AG04450 (cell line): Measurements from ENCODE around the gene FUT6. TPM values are rescaled to one million over a fixed set of nuclear protein-coding genes. Genes with fewer than 3 reads are reported as not detected.

Experiments used
- CTCF ChIA-PET: fragments of 300-600, 350-600 bp; formaldehyde crosslinking; extraction: SDS; loops from one replicate; lab custom pipeline; 2022; ENCODE audit warnings: antibody characterized with exemption, inconsistent platforms; lab: Charles Lee
- POLR2A ChIA-PET: fragments of 350-600 bp; formaldehyde crosslinking; extraction: SDS; loops from one replicate; lab custom pipeline; 2021; ENCODE audit warnings: antibody characterized with exemption, inconsistent platforms; lab: Yijun Ruan, JAX
- DNase-seq: peaks from one replicate; pipeline ENCODE4 v3.0.0-alpha.2; 2011; ENCODE audit warnings: low read depth, low spot score
- H3K27ac ChIP-seq: one replicate; pipeline ENCODE4 v1.5.1; 2012; ENCODE audit warnings: low read depth, low read length, control low read depth
- H3K27me3 ChIP-seq: one replicate; pipeline ENCODE4 v1.6.0; 2012; ENCODE audit warnings: low read length; ENCODE audit not compliant: control insufficient read depth, insufficient read depth
- H3K4me3 ChIP-seq: 2 replicates; pipeline ENCODE4 v1.5.1; 2011; ENCODE audit warnings: mild to moderate bottlenecking, low read depth, low read length, control low read depth
- H3K9me3 ChIP-seq: 2 replicates; pipeline ENCODE4 v1.5.1; 2012; ENCODE audit warnings: low read length; ENCODE audit not compliant: control insufficient read depth, insufficient read depth
- polyA plus RNA-seq: library from polyadenylated mRNA; depleted of rRNA; stranded (reverse); fragments of >200 nt; gene quantifications from 2 replicates; pipeline ENCODE4 v1.2.3, GENCODE V29; 2011
- TF ChIP-seq, protein P1 (sequence below): IDR thresholded peaks from 2 replicates; pipeline ENCODE4 v1.5.1; 2011; ENCODE audit warnings: low read depth, low read length, control low read depth, inconsistent platforms

Gene FUT6
- polyA plus RNA-seq, 1 experiment, result not detected

DNA sequence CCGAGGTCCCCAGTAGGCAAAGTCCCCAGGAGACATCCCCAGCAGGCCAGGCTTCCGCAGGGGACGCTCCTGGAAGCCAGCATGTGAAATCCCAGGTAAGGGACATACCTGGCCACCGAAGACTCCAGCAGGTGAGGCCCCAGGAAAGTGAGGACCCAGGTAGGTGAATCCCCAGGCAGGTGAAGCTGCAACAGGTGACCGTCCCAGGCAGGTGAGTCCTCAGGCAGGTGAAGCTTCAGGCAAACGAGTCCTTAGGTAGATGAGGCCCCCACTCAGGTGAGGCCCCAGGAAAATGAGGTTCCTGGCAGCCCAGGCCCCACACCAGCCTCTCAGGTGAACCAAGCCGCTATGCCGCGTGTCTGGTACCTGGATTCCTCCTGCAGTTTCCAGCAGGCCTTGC is 8.3 kb downstream of the FUT6 start:
- Histone ChIP-seq H3K4me3 (no peak overlapping the region), H3K9me3 (no peaks in the 10 kb centered on the region; the same call in 1 of the 2 replicates), H3K27me3 (peaks cover 2% of the 10 kb centered on the region), H3K27ac (no peak overlapping the region)
- POLR2A ChIA-PET, result no interaction called here
- no peak for DNase-seq
- TF ChIP-seq, protein P1, sequence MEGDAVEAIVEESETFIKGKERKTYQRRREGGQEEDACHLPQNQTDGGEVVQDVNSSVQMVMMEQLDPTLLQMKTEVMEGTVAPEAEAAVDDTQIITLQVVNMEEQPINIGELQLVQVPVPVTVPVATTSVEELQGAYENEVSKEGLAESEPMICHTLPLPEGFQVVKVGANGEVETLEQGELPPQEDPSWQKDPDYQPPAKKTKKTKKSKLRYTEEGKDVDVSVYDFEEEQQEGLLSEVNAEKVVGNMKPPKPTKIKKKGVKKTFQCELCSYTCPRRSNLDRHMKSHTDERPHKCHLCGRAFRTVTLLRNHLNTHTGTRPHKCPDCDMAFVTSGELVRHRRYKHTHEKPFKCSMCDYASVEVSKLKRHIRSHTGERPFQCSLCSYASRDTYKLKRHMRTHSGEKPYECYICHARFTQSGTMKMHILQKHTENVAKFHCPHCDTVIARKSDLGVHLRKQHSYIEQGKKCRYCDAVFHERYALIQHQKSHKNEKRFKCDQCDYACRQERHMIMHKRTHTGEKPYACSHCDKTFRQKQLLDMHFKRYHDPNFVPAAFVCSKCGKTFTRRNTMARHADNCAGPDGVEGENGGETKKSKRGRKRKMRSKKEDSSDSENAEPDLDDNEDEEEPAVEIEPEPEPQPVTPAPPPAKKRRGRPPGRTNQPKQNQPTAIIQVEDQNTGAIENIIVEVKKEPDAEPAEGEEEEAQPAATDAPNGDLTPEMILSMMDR, result no peak
- CTCF ChIA-PET, result no interaction called here

DNA sequence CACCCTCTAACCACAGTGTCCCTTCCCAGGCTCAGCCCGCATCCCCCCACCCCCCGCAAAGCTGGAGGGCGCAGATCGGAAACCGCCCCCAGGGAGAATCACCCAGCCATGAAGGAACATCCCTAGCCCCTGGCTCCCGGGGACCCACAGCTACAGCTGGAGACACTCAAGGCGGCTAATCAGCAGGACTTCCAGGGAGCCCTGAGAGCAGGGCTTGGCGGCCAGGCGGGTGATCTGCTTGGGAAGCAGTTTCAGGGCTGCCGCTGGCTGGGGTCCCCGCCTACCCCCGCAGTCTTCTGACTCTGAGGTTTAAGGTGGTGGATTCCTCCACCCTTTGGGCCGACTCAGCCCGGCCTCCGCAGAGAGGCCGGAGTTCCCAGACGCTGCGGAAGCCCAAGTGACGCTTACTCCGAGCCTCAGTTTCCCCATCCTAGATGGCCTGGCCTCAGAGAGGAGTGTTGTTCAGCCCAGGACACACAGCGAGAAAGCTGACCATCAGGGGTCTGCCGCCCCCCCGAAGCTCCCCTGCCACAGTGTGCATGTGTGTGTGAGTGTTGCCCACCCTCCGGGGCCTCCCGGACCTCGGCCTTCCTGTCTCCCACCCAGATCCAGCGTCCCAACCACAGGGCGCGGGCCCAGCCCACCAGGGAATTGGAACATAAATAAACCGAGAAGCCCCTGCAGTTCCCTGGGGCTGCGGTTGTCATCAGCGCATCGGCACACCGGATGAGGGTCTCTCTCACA is 9.8 kb downstream of the FUT6 start:
- CTCF ChIA-PET, result interaction anchor here (0.6 to 3.2 kb wide), 2 partner anchors 26 to 48 kb away, joined by 3 to 24 read pairs; no protein-coding TSS in a partner anchor
- no peak for DNase-seq
- POLR2A ChIA-PET, result interaction anchor here (0.7 to 1.0 kb wide), 2 partner anchors 51 to 62 kb away, joined by 3 to 4 read pairs; no protein-coding TSS in a partner anchor
- TF ChIP-seq, protein P1, result no peak
- H3K27ac ChIP-seq, result no peak overlapping the region
- H3K4me3 ChIP-seq, result no peak overlapping the region
- H3K9me3 ChIP-seq, result no peaks in the 10 kb centered on the region; the same call in 1 of the 2 replicates
- peaks cover 2% of the 10 kb centered on the region for H3K27me3 ChIP-seq

DNA sequence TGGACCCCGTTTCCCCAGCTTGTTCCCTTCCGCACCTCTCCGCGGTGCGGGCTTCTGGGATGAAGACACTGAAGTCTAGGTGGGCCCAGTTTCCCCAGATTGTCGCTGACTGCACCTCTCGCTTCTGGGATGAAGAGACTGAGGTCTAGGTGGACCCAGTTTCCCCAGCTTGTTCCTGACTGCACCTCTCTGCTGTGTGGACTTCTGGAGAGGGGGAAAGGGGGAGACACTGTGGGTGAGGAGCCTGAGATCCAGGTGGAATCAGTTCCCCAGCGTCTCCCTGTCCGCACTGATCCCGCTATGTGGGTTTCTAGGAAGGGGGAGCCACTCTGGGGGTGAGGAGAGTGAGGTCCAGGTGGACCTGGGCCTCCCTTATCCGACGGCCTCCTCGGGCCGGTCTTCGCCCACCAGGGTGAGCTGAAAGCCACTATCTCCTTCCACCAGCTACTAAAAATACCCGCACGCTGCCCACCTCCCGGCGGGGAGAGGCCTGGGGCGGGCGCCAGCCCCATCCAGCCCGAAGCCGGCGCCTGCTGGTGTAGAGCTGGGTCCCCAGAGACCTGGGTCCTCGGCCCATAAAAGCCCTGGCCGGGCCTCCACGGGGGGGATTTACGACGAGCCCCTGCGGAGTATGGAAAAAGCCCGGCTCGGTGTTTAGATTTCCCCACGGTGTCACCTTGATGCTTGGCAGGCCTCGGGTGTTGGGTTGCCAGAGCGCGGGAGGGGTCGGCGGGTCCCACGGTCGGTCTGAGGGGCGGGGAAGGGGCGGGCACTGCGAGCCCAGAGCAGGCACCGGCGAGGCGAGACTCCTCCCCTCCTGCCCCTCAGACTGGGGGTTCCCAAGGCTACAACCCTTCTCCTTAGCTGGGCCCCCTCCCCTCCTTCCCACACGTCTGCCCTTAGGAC is 10.6 kb downstream of the FUT6 start:
- peak overlapping the region; percentile 79 for H3K4me3 ChIP-seq
- TF ChIP-seq, protein P1, result no peak
- no peak for DNase-seq
- peaks cover 2% of the 10 kb centered on the region for H3K27me3 ChIP-seq
- ChIA-PET CTCF (interaction anchor here (0.6 to 3.2 kb wide), 5 partner anchors 20 to 64 kb away, joined by 3 to 24 read pairs (median 3); no protein-coding TSS in a partner anchor), POLR2A (interaction anchor here (0.6 to 1.9 kb wide), 13 partner anchors 12 to 125 kb away, joined by 3 to 30 read pairs (median 4); partner anchors contain the start of genes CATSPERD, LONP1, NDUFA11 and VMAC)
- H3K27ac ChIP-seq, result peak overlapping the region; percentile 77
- H3K9me3 ChIP-seq, result no peaks in the 10 kb centered on the region; the same call in 1 of the 2 replicates

DNA sequence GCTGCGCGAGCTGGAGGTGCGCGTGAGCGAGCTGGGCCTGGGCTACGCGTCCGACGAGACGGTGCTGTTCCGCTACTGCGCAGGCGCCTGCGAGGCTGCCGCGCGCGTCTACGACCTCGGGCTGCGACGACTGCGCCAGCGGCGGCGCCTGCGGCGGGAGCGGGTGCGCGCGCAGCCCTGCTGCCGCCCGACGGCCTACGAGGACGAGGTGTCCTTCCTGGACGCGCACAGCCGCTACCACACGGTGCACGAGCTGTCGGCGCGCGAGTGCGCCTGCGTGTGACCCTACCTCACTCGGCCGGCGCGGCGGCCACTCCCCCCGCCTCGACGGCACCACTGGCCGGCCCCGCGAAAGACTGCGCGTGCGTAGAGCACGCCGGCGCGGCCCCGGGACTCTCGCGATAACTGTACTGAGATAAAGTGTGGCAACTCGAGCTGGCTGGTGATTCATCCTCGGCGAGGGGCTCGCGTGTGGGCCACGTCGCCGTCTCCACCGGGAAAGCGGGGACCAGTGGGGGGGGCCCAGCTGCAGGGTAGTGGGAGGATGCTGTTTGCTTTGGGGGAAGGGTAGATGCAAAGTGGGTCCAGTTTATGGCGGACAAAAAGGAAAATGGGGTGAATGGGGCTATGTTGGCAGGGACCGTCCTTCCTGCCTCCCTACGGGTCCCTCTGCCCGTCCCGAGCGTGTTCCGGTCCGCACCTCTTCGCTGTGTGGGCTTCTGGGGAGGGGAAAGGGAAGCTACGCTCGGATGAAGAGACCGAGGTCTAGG is 11.4 kb downstream of the FUT6 start:
- CTCF ChIA-PET, result interaction anchor here (0.6 to 3.2 kb wide), 4 partner anchors 19 to 65 kb away, joined by 3 to 24 read pairs (median 4); no protein-coding TSS in a partner anchor
- Histone ChIP-seq H3K27me3 (peaks cover 2% of the 10 kb centered on the region), H3K9me3 (no peaks in the 10 kb centered on the region; the same call in 1 of the 2 replicates), H3K27ac (peak overlapping the region; percentile 77), H3K4me3 (peak overlapping the region; percentile 79)
- POLR2A ChIA-PET, result interaction anchor here (0.5 to 1.9 kb wide), 14 partner anchors 13 to 126 kb away, joined by 3 to 30 read pairs (median 4); partner anchors contain the start of genes CATSPERD, FUT3, LONP1 and NDUFA11
- peak; percentile 73 for DNase-seq
- TF ChIP-seq, protein P1, result no peak
